Smooth muscle cell of bladder (primary cell): ENCODE measurements around the gene CATSPER3. TPM values are rescaled to one million over a fixed set of nuclear protein-coding genes. Genes with fewer than 3 reads are reported as not detected.

Source experiments
- total RNA-seq: library from RNA; depleted of rRNA; stranded (reverse); fragments of >200 nt; gene quantifications from 2 replicates; pipeline ENCODE4 v1.2.3, GENCODE V29; 2014

The CATSPER3 gene
- total RNA-seq: 0.09 and 0.14 TPM in 2 replicates

GRCh38 chr5:134967607-134968006 lies at the start of gene CATSPER3:
Gene CATSPER3, plus strand, starts transcription at chr5:134967907. Its CDS starts 85 bp downstream, at chr5:134967992.

GRCh38 chr5:135033901-135034235 lies 66.2 kb downstream of the CATSPER3 start, which contains the start of gene PITX1:
Gene PITX1, minus strand, starts transcription at chr5:135034228. Its CDS starts 347 bp downstream, at chr5:135033881.

Other genes with a start within 250 kb of the CATSPER3 start
- 46.4 and 48.2 TPM in 2 replicates for gene CAMLG, start 229.4 kb upstream of the CATSPER3 start, total RNA-seq
- 14.8 and 14.9 TPM in 2 replicates for gene DDX46, start 209.1 kb upstream of the CATSPER3 start, total RNA-seq
- gene C5orf24, start 121.9 kb upstream of the CATSPER3 start, total RNA-seq: 28.4 and 32.3 TPM in 2 replicates
- gene TXNDC15, start 93.5 kb upstream of the CATSPER3 start, total RNA-seq: 141 and 192 TPM in 2 replicates
- gene PCBD2, start 62.8 kb upstream of the CATSPER3 start, total RNA-seq: 2.3 and 3.7 TPM in 2 replicates
- gene PITX1, start 66.3 kb downstream of the CATSPER3 start, total RNA-seq: 88.2 and 208 TPM in 2 replicates